Vagina (tissue), 2 donors: ENCODE measurements around the gene AARS2. TPM values are rescaled to one million over a fixed set of nuclear protein-coding genes. Genes with fewer than 3 reads are reported as not detected.
"Not testable (repeated sequence)": the region's sequence is repeated elsewhere in the genome, so short reads cannot be mapped to it uniquely, and the experiment has no call there.

Experiments used
- DNase-seq, 2 donors: peaks; one replicate each; pipeline ENCODE4 v3.0.0-alpha.2; 2017; ENCODE audit errors: extremely low spot score in 2 of 2
- H3K27ac ChIP-seq: fragments of 200-600 bp; sonication (generic); one replicate; pipeline ENCODE4 v1.5.1; 2019
- H3K27me3 ChIP-seq: fragments of 200-600 bp; sonication (generic); one replicate; pipeline ENCODE4 v1.5.1; 2019
- H3K36me3 ChIP-seq, 2 donors: fragments of 200-600 bp; sonication (generic); one replicate each; pipeline ENCODE4 v1.5.1; 2017 to 2019
- H3K4me1 ChIP-seq: fragments of 200-600 bp; sonication (generic); one replicate; pipeline ENCODE4 v1.5.1; 2019
- H3K4me3 ChIP-seq, 2 donors: fragments of 200-600 bp; sonication (generic); 1 replicate in 1 of 2; 2 replicates in 1 of 2; pipeline ENCODE4 v1.5.1; 2016 to 2019
- H3K9me3 ChIP-seq: fragments of 200-600 bp; sonication (generic); one replicate; pipeline ENCODE4 v1.5.1; 2019
- CTCF ChIP-seq, 3 experiments: fragments of 450-650 bp in 2 of 3; fragments of 200-600 bp in 1 of 3; sonication (generic) in 1 of 3; IDR thresholded peaks; one replicate each; pipeline ENCODE4 v1.5.1; 2017 to 2019; ENCODE audit warnings: antibody characterized with exemption in 3 of 3, mild to moderate bottlenecking in 2 of 3, moderate library complexity in 2 of 3
- POLR2A ChIP-seq, 2 donors: fragments of 450-650 bp; IDR thresholded peaks; one replicate each; pipeline ENCODE4 v1.6.1; 2017; ENCODE audit warnings: antibody characterized with exemption in 2 of 2, mild to moderate bottlenecking in 2 of 2, moderate library complexity in 2 of 2
- POLR2AphosphoS5 ChIP-seq, 2 donors: sonication (generic); formaldehyde crosslinking; IDR thresholded peaks; one replicate each; pipeline ENCODE4 v1.9.0; 2017; ENCODE audit warnings: antibody characterized with exemption in 2 of 2, mild to moderate bottlenecking in 2 of 2, low read depth in 1 of 2; ENCODE audit not compliant: insufficient read depth in 1 of 2
- intact Hi-C: fragments of 100-400 bp; cut with DNase I; formaldehyde crosslinking; loops from one replicate; pipeline ENCODE4 v1.15.1; 2023
- total RNA-seq: library from RNA; depleted of rRNA; stranded (reverse); fragments of >200 nt; gene quantifications from one replicate; pipeline ENCODE4 v1.2.3, GENCODE V29; 2016

The AARS2 gene
- total RNA-seq, 1 donor from 2014 or later, result 13.3 TPM

- intact Hi-C loops, result no loop called here
- no peak overlapping the region for H3K27ac ChIP-seq
- TF ChIP-seq POLR2A (IDR thresholded peaks at IDR 0.05) (no peak), CTCF (IDR thresholded peaks at IDR 0.05) (no peak), POLR2AphosphoS5 (IDR thresholded peaks at IDR 0.05; ENCODE audit: insufficient read depth in 1 of 2, low read depth in 1 of 2) (no peak)
- H3K9me3 ChIP-seq, result no peaks in the 10 kb centered on the region
- no peak for DNase-seq
- peaks cover 15% of the 10 kb centered on the region for H3K4me1 ChIP-seq
- H3K36me3 ChIP-seq, result peaks cover 0 to 6% of the 10 kb centered on the region in 2 donors
- H3K4me3 ChIP-seq, result no peak overlapping the region
- H3K27me3 ChIP-seq, result no peaks in the 10 kb centered on the region
Observed at GRCh38 chr6:44315951-44316350, 2.8 kb upstream of the AARS2 start.

DNA sequence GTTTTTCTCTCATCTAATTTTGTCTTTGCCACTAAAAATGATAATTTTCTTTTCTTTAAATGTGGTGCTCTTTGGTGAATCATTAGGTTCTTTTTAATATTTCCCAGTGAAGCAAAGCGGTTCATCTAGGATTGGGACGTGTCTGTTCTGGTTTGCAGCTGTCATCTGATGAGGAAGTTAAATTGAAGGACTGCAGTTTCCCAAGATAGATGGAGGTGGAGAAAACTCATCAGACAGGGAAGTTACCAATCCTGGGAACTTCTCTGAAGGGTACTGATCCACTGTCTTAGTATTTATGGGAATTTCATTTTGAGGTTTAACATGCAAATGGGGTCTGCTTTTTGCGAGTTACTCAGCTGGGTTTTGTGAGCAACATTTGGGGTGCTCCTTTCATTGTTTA lies 2.4 kb upstream of the AARS2 start:
- no peak for DNase-seq
- Histone ChIP-seq H3K9me3 (no peaks in the 10 kb centered on the region), H3K36me3 (peaks cover 0 to 11% of the 10 kb centered on the region in 2 donors), H3K4me3 (no peak overlapping the region), H3K4me1 (peaks cover 15% of the 10 kb centered on the region), H3K27ac (no peak overlapping the region), H3K27me3 (no peaks in the 10 kb centered on the region)
- no peak for TF ChIP-seq POLR2AphosphoS5 (IDR thresholded peaks at IDR 0.05; ENCODE audit: insufficient read depth in 1 of 2, low read depth in 1 of 2)
- no peak for TF ChIP-seq CTCF (IDR thresholded peaks at IDR 0.05)
- TF ChIP-seq POLR2A (IDR thresholded peaks at IDR 0.05), result no peak
- intact Hi-C loops, result no loop called here

DNA sequence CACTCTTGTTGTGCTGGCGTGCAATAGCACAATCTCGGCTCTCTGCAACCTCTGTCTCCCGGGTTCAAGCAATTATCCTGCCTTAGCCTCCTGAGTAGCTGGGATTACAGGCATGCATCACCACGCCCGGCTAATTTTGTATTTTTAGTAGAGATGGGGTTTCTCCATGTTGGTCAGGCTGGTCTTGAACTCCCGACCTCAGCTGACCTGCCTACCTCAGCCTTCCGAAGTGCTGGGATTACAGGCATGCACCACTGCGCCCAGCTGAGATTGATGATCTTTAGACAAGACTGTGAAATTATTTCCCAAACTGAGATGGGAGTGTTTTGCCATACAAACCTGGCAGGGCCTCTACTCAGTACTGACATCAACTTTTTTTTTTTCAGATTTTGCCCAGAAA lies 1.5 kb upstream of the AARS2 start:
- H3K27ac ChIP-seq, intact Hi-C loops, H3K27me3 ChIP-seq, DNase-seq, H3K4me3 ChIP-seq, H3K9me3 ChIP-seq: not testable (repeated sequence)
- Histone ChIP-seq H3K4me1 (peaks cover 15% of the 10 kb centered on the region), H3K36me3 (peaks cover 0 to 19% of the 10 kb centered on the region in 2 donors)

DNA sequence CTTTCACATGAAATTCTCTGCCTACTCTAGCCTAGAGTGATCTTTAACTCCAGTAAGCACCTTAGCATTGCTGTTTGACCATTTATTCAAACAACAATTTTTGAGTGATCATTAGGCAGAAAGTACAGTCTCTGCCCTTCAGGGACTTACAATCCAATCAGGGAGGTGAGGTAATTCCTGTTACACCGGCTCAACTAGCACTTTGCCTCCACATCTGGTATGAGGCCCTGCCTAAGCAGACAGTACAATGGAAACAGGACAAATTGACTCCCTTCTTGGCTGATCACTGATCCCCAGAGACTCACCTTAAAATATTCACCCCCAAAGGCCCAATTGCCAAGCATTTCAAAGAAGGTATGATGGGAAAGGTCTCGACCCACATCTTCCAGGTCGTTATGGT lies 1.4 kb downstream of the AARS2 start:
- Histone ChIP-seq H3K4me3 (peak overlapping the region in 1 of 2 donors; percentile 100), H3K9me3 (no peaks in the 10 kb centered on the region), H3K27me3 (no peaks in the 10 kb centered on the region), H3K36me3 (peaks cover 0 to 45% of the 10 kb centered on the region in 2 donors), H3K4me1 (peaks cover 15% of the 10 kb centered on the region), H3K27ac (no peak overlapping the region)
- intact Hi-C loops, result no loop called here
- TF ChIP-seq POLR2A (IDR thresholded peaks at IDR 0.05) (no peak), POLR2AphosphoS5 (IDR thresholded peaks at IDR 0.05; ENCODE audit: insufficient read depth in 1 of 2, low read depth in 1 of 2) (no peak), CTCF (IDR thresholded peaks at IDR 0.05) (no peak)
- no peak for DNase-seq

DNA sequence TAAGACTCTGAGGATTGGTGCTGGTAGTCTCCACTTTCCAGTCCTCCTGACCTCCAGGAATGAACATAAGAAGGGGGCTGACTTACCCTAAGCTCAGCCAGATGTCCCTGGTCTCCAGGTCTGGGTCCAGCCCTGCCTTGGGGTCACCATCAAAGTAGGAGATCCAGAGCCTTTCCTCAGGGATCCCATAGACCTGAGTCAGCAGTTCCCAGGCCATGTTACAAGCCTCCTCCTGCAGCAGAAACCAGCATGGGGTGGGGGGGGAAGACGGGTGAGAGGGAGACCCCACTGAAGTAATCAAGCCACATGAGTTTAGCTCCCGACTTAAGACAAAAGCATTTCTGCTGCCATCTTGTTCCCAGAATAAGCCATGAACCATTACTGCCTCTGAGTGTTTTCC lies 1.8 kb downstream of the AARS2 start:
- intact Hi-C loops, result no loop called here
- H3K27ac ChIP-seq, result no peak overlapping the region
- H3K9me3 ChIP-seq, result no peaks in the 10 kb centered on the region
- H3K4me3 ChIP-seq, result no peak overlapping the region
- no peak for TF ChIP-seq POLR2AphosphoS5 (IDR thresholded peaks at IDR 0.05; ENCODE audit: insufficient read depth in 1 of 2, low read depth in 1 of 2)
- no peak for TF ChIP-seq POLR2A (IDR thresholded peaks at IDR 0.05)
- TF ChIP-seq CTCF (IDR thresholded peaks at IDR 0.05), result no peak
- H3K27me3 ChIP-seq, result no peaks in the 10 kb centered on the region
- H3K36me3 ChIP-seq, result peaks cover 0 to 49% of the 10 kb centered on the region in 2 donors
- peaks cover 15% of the 10 kb centered on the region for H3K4me1 ChIP-seq
- no peak for DNase-seq

DNA sequence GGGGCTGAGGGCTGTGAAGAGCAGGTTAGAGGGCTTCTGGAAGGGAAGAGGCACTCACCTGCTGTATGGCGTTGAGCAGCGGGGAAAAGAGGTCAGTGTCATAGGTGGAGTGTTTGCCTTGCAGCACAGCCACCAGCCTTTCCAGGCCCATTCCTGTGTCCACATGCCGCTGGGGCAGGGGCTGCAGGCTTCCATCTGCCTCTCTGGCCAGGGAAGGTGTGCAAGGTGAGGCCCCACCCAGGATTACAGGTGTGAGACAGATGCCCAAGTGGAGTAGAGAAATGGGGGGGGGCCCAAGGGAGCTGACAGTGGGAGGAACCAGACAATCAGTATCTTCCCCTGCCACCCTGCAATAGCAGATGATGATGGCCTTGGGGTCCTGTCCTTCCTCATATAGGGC lies 2.9 kb downstream of the AARS2 start:
- Histone ChIP-seq H3K4me1 (peaks cover 15% of the 10 kb centered on the region), H3K9me3 (no peaks in the 10 kb centered on the region), H3K27me3 (no peaks in the 10 kb centered on the region), H3K27ac (no peak overlapping the region), H3K4me3 (no peak overlapping the region), H3K36me3 (peaks cover 0 to 59% of the 10 kb centered on the region in 2 donors)
- DNase-seq, result no peak
- TF ChIP-seq POLR2A (IDR thresholded peaks at IDR 0.05) (no peak), POLR2AphosphoS5 (IDR thresholded peaks at IDR 0.05; ENCODE audit: insufficient read depth in 1 of 2, low read depth in 1 of 2) (no peak), CTCF (IDR thresholded peaks at IDR 0.05) (no peak)
- intact Hi-C loops, result no loop called here
